ENCODE data around the gene METAP2.

Gene METAP2

DNA sequence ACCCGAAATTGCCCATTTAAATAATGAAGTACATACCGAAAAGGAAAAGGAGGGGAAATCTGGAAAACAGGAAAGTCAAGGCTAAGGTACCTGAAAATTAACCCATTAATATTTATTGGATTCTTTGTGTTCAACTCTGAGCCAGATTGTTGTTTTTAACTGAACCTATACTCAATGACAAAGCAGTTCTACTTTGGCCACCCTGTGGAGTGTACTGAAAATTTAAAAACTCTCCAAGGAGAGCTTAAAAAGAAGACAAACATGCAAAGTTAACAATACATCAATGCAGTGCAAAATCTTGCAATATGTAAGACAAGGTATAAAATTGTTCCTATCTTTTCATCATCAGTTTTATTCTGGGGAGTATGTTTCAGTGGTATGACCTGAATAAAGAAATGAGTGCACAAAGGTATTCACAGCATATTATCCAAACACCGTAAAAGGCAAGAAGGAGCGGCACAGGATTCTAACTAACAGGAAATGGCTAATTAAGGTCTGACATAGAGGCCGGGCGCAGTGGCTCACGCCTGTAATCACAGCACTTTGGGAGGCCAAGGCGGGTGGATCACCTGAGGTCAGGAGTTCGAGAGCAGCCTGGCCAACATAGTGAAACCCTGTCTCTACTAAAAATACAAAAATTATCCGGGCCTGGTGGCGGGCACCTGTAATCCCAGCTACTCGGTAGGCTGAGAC lies 75.6 kb downstream of the METAP2 start:
- ATAC-seq (no peak), DNase-seq (no peak)

DNA sequence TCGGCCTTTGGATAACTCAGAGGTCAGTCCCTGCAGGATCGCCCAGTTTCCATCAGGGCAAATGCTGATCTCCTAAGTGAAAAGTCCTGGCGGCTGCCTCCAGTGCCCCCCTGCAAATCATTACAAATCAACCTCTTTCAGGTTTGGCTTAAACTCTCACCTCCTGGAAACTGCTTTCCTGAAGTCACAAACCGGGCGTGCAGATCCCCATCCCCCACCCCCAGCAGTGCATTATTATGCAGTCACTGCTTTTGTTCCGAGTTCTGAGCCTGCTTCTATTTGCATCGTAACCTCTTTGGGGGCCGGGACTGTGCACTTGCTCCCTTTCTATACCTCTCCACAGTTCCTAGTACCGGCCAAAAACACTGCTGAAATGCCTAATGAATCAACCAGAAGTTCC lies 77.4 kb downstream of the METAP2 start, which contains the start of gene USP44:
Gene USP44 (minus strand): TSS at position 172 of the 400 bp plus-strand sequence. CDS start 17,220 bp downstream, outside the sequence.
- ATAC-seq = no peak

DNA sequence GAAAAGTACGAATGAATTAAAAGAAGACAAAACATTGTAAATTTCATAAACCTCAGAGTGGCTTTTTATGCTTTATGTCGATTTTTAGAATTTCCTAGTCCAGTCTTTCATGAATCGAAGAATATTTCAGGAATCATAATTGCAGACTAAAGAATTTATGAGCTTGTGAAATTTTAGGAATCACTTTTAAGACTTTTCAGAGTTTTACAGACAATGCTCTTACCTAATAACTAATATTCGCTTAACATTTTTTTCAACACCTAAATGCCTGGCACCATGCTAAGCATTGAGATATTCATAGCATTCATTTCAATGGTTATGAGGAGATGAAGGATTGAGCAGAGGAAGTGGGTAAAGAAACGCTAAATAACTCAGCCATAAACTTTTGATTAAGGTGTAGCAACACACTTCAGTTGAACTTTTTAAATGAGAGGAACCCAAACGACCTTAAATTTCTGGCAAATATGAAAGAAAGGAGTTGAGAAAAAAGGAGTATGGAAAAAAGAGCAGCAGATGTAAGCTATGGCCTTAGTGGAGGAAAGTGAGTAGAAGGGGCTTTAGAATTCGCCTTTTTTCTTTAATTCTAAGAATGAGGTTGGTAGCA lies 78.1 kb downstream of the METAP2 start:
- DNase-seq = no peak
- no peak for ATAC-seq

More for the DNA sequence above, 77.4 kb downstream of the METAP2 start, which contains the start of gene USP44:
- peak; percentile 49 for DNase-seq

DNA sequence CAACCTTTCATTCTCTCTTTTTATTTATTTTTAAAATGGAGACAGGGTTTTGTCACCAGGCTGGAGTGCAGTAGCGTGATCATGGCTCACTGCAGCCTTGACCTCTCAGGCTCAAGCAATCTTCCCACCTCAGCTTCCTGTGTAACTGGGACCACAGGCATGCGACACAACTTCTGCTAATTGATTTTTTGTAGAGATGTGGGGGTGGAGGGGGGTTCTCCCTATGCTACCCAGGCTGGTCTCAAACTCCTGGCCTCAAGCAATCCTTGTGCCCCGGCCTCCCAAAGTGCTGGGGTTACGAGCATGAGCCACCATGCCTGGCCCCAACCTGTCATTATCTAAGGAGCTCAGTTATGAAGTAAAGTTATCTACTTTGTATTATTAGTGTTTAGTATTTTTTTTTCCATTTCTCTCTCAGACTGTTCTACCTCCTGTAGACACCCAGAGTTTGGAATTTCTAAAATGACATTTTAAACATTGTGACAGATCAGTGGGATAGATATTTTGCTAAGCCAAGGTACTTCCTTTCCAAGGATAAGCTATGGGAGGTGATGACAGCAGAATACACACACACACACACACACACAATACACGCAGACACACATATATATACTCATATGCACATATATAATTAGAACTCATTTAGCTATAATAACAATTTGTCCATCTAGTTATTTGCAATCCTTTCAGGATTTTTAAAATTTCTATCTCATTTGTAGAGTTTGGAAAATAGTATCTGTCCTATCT lies 79.4 kb downstream of the METAP2 start:
- DNase-seq = peak; percentile 26
- ATAC-seq = peak; percentile 33

DNA sequence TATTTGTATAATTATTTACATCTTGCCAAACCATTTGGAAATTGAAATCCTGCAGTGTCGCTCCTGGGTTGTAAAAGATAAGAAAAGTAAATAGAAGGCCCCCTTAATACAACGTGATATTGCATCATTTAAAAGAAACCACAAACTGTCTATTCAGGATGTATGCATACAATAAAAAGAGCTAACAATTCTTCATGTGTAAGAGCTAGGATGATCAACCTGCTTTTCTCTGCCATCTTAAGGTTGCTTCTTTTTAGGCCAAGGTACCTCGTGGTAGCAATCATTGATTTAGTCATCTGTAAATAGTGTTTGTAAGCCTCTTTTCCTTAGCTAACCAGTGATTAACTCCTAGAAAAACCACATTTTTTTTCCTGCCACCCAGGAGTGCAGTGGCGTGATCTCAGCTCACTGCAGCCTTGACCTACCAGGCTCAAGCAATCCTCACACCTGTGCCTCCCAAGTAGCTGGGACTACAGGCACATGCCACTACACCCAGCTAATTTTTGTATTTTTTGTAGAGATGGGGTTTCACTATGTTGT lies 80.7 kb downstream of the METAP2 start:
- DNase-seq (no peak), ATAC-seq (peak; percentile 7)

DNA sequence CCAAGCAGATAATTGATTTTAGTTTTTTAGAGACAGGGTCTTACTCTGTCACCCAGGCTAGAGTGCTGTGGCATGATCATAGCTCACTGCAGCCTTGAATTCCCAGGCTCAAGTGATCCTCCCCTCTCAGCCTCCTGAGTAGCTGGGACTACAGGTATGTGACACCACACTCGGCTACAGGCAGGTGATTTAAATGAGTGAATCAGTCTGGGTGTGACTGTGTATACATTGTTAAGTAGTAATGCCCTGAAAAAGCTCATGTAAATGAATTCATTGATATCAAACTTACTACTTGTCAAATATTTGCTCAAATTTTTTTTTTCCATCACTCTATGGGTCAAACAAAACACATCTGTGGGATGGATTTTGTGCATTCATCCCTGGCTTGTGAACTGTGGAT lies 83.7 kb downstream of the METAP2 start:
- no peak for ATAC-seq
- no peak for DNase-seq

Measured in stimulated activated naive CD8-positive, alpha-beta T cell treated with anti-CD3 and anti-CD28 coated beads, Interleukin-15, Interleukin-2, amounts not matched to agents 100 U/mL and 50 U/mL, for 24 hours (primary cell).